HG02943 (cell line): Measurements from ENCODE around the gene LYPD5.
"Not testable (repeated sequence)": the region's sequence is repeated elsewhere in the genome, so short reads cannot be mapped to it uniquely, and the experiment has no call there.

ENCODE experiments used
- ATAC-seq: cut with Tn5 transposase; IDR thresholded peaks from one replicate; pipeline ENCODE4 v1.9.1; 2021; ENCODE audit warnings: mild to moderate bottlenecking, low read depth, moderate library complexity; ENCODE audit not compliant: unreplicated experiment

Gene LYPD5

DNA sequence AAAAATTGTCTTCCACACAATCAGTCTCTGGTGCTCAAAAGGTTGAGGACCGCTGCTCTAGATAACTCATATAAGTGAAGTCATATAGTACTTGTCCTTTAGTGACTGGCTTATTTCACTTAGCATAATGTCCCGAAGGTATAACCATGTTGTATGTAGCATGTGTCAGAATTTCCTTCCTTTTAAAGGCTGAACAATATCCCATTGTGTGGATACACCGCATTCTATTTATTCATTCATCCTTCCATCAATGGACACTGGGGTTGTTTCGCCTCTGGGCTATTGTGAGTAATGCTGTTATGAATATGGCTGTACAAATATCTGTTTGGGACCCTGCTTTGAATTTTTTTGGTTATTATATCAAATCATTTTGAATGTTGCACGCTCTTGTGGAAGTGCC is 4.6 kb upstream of the LYPD5 start:
- no peak for ATAC-seq

DNA sequence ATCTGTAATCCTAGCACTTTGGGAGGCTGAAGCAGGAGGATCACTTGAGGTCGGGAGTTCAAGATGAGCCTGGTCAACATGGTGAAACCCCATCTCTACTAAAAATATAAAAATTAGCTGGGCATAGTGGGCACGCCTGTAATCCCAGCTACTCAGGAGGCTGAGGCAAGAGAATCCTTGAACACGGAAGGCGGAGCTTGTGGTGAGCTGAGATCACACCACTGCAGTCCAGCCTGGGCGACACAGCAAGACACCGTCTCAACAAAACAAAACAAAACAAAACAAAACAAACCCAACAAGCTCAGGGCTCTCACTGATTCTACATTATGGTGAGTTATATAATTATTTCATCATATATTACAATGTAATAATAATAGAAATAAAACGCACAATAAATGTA is 4.2 kb upstream of the LYPD5 start:
- not testable (repeated sequence) for ATAC-seq

DNA sequence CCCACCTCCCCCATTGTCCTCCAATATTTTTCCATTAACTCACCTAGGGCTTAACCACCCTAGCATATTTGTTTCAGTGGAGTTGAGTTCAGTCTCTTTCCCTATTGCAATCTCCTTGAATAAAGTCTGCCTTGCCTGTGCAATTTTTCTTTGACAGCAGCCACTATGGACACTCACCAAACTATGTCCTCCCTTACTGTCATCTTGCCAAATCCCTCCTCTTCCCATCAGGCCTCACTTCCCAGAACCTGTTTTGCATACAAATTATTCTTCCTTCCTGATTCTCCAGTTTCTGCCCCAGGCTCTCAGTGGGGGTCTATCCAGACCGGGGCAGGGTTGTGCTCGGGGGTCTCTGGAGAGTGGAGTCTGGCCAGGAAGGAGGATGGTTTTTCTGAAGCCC is 2.2 kb upstream of the LYPD5 start:
- no peak for ATAC-seq

DNA sequence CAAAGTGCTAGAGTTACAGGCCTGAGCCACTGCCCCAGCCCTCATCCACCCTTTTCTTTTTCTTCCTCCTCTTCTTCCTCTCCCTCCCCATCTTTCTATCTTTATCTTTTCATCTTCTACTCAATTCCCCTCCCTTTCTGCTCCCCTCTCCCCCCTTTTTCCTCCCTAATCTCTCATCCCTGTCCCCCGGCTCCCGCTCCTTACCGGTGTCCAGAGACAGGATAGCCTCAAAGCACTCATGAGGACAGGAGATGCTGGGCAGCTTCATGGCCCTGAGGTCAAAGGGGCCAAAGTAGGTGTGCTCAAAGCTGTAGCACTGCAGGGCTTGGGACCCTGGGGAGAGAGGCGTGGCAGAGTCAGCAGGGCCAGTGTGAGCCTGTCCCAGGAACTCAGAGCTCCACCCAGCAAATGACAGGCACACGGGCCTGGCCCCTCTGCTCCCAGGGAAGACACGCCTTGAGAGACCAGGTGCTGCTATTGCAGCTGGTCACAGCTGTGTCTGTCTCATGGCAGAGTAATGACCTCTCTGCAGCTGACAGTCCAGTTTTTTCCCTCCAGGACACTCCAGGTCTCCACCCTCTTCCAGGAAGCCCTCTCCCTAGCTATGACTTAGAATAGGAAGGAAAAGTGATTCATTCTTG is 2.6 kb downstream of the LYPD5 start:
- no peak for ATAC-seq

DNA sequence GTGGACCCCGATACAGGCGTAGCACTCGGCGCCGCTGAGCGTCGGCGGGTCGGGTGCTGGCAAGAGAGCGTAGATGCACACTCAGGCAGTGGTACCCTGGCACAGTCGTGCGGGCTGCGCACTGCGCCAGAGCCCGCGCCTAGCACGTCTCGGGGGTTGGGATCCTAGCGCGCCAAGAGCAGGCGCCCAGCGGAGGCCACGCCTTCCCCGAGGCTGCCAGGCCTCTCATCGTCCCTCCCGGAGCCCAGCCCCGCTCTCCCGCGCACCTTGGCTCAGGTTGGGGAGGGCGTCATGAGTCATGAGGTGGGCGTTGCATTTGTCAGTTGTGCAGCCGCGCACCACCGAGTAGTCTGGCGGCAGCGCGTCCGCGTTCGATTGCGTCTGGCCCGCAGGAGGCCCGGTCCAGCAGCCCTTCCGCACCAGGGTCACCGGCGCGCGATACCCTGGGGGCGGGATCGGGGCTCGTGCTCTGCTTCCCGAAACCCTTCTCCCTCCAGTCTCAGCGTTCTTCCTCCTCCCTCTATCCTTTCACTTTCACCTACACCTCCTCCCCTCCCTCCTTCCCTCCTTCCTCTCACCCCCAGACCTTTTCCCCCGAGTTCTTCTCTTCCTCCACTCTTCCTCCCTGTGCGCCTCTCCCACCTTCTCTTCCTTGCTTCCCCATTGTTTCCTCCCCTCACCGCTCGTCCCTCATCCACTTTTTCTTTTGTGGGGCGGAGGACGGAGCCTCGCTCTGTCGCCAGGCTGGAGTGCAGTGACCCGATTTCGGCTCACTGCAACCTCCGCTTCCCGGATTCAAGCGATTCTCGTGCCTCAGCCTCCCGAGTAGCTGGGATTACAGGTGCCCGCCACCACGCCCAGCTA is 3.5 kb downstream of the LYPD5 start:
- no peak for ATAC-seq

DNA sequence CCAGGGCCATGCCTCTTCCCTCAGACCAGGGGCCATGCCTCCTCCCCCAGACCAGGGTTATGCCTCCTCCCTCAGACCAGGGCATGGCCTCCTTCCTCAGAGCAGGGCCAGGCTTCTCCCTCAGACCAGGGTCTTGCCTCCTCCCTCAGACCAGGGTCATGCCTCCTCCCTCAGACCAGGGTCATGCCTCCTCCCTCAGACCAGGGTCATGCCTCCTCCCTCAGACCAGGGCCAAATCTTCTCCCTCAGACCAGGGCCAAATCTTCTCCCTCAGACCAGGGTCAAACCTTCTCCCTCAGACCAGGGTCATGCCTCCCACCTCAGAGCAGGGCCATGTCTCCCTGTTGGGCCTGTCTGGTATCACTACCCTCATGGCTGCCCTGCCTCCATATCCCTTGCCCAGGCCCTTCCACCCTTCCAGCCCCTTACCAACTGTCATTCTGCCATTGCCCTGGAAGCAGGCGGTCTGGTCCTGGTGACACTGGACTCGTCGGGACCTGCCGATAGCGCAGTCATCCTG is 4.2 kb downstream of the LYPD5 start:
- no peak for ATAC-seq

DNA sequence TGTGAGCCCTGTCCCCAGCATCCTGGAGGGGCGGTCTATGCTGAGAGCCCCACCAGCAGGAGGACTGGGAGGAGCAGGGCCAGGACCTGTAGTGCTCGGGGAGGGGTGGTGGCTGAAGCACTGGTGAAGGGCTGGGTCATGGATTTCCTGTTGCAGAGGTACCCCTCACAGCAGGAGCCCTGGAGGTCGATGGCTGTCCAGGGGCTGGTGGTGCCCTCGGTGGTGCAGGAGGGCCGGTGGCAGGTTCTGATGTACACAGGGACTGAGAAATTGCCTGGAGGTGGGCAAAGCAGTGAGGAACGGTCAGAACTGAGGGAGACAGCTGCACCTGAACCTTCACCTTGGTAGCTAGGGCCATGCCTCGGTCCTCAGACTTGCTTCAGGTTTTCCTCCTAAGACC is 4.7 kb downstream of the LYPD5 start:
- no peak for ATAC-seq

DNA sequence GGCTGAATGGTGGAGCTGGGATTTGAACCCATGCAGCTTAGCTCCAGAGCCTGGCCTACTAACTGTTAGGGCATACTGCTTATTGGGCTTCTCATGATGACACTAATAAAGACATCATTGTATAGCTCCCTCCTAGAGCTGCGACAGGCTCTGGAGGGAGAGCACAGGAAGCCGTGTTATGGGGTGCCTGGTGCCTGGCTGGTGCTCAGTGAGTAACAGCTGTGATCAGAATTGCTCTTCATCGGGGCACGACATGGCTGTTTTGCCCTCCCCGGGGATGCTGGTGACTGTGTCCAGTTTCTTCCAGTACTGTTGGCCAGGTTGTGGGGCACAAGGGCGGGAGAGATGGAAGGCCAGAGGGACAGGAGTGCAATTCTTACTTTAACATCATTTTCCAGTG is 5.1 kb downstream of the LYPD5 start:
- no peak for ATAC-seq

DNA sequence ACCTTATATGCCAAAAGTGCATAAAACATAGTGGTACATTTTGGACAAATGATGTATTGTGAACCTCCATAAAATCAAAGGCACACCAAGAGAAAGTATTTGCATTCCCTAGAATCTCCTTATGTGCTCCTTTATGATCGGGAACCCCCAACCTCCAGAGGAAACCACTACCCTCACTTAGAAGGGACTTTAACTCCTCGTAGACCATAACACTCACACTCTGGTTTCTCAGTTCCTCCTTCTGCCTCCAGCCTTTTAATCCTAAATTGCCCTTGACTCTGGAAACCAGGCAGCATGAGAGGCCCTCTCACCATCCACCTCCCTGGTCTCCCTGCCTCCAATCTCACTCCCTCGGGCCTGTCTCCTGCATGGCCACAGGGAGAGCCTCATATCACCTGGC is 11.7 kb downstream of the LYPD5 start:
- no peak for ATAC-seq

DNA sequence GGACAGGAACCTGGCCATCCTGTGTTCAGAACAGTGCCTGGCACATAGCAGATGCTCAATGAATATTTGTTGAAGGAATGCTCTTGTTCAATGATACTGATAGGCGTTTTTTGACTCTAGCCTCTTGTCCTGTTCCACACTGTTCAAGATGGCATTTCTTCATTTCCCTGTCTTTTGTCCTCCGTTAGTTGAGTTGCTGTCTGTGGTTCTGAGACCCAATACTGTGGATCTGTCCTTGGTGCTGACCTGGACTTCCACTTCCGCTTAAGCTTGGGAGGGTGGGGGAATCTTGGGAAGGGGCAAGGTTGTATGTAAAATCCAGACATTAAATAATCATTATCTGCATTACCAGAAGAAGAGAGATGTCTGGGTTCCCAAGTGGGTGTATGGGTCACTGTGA is 13.2 kb downstream of the LYPD5 start:
- ATAC-seq, result no peak

DNA sequence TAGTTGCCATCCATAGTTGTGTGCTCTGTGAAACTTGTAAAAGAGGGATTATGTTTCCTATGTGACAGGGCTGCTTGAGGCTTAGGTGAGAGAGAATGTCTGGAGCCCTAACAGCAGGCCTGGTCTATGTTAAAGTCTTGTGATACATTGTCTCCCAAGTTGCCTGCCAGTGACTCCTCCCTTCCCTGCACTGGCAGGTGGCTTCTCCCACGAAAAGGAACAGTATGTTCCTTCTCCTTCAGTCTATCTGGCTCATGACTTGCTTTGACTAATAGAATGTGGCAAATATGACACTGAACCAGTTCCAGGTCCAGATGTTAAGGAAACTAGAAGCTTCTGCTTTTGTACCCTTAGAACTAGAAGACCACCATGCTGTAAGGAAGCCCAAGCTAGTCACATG is 15.6 kb downstream of the LYPD5 start:
- no peak for ATAC-seq

DNA sequence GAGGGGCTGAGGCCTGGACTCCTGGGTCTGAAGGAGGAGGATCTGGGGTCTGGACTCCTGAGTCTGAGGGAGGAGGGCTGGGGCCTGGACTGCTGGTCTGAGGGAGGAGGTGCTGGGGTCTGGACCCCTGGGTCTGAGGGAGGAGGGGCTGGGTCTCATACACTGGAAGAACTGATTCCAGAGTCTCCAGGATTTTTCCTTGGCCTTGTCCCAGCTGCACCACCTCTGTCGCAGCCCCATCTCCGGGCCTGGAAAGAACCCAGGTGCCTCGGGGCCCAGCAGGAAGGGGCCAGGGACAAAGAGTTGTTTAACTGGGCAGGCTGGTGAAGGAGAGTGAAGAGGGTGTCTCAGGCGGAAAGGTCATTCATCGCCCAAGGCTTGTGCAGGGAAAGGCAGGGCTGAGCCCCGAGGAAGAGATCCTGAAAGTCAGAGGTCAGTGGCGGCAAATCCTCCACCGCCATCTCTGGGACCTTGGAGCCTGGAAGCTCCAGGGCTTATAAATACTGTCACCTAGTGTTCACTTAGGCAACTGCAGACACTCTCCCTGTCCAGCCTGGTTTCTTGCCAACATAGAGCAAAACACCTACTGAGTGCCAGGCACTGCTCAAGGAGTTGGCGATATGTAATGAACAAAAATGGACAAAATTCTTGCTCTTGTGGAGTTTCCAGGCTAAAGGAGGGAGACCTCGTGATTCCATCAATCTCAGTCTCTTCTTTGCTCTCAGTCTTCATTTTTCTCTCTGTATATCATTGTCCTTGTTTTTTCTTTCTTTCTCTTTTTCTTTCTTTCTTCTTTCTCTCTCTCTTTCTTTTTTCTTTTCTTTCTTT is 17.1 kb downstream of the LYPD5 start:
- no peak for ATAC-seq

DNA sequence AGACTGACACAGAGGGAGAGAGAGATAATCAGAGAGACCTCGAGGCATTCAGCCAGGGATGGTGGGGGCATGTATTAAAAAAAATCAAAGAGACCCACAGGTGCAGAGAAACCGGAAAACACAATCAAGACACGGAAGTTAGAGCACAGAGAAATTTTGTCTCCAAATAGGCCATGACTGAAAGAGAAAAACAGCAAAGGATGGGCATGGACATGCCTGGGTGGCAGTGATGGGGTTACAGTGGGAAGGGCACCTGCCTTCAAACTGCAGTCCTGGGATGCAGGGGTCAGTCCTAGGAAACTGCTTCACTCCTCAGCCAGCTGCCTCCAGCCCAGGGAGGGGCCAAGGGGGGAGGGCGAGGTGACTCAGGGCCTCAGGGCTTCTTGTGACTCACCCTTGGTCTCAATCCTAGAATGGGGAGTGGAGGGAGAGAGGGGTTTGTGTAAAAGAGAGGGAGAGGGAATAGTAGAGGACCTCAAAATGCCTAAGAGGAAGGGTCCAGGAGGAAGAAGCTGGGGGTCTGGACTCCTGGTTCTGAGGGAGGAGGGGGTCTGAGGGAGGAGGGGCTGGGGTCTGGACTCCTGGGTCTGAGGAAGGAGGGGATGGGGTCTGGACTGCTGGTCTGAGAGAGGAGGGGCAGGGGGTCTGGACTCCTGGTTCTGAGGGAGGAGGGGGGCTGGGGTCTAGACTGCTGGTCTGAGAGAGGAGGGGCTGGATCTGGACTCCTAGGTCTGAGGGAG is 17.8 kb downstream of the LYPD5 start:
- no peak for ATAC-seq

DNA sequence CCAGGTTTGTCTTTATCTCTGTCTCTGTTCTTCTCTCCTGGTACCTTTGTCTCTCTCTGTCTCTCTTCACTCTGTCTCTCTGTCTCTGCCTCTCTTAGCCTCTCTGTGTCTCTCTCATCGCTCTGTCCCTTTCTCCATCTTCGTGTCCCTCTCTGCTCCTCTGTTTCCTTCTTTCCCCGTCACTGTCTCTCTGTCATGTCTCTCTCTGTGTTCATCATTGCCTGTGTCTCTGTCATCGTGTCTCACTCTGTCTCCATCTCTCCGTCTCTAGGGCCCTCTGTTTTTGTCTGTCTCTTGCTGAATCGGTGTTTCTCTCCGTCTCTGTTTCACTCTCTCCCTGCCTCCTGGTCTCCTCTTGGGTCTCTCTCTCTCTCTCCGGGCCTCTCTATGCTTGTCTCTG is 18.6 kb downstream of the LYPD5 start:
- ATAC-seq, result no peak

DNA sequence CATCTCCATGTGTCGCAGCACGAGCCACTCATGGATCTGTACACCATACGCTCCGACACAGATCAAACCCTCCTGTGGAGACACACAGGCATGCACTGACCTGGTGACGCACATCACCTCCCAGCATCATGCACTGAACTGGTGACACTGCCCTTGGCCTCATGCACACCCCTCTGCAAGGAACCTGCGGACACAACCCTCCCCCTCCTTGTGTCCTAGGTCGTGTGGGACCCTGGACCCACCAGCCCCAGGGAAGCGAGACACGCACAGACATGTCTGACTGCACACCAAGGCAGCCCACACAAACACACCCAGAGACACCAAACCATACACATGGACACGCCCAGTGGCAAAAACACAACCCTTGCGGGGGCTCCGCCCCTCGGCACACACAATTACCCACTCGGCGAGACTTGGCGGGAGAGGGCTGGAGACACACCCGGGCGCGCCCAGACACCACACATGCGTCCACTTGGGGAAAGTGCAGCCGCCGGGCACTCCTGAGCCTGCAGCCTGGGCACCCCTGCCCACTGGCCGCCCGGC is 19.5 kb downstream of the LYPD5 start:
- no peak for ATAC-seq

DNA sequence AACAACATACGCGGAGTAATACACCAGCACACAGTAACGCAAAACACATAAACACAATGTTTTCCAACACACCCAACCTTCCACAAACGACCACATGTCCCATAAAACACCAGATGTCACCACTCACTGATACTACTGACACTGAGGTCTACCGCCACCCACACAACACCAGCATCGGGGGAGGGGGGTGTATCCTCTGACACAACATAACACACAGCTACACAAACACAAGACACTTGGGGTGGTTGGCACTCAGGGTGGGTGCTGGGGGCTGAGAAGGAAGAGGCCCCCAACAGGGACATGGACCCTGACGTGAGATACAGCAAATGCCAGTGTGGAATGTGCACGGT is 20.0 kb downstream of the LYPD5 start:
- ATAC-seq, result no peak

DNA sequence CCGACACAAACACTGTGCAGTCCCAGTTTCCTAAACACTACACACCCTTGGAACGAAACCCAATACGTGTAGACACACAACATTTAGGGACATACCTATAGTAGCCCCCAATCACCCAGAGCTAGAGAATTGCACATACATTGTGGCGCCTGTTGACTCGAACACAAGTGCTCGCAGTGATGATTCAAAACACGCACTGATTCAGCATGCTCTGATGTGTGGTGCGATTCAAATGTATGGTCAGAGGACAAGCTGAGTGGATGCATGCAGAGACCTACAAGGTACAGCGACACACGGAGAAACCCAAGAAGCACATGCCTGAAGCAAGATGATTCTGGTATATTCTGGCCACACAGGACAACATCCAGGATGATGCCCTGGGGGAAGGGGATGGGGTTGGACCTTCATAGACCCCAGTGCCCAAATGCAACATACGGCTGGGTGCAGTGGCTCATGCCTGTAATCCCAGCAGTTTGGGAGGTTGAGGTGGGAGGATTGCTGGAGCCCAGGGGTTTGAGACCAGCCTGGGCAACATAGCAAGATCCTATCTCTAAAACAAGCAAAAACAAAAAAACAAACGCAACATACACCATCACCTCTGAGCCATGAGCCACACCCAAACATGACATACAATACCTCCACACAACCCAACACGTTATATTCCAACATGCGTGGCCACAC is 20.5 kb downstream of the LYPD5 start:
- no peak for ATAC-seq

DNA sequence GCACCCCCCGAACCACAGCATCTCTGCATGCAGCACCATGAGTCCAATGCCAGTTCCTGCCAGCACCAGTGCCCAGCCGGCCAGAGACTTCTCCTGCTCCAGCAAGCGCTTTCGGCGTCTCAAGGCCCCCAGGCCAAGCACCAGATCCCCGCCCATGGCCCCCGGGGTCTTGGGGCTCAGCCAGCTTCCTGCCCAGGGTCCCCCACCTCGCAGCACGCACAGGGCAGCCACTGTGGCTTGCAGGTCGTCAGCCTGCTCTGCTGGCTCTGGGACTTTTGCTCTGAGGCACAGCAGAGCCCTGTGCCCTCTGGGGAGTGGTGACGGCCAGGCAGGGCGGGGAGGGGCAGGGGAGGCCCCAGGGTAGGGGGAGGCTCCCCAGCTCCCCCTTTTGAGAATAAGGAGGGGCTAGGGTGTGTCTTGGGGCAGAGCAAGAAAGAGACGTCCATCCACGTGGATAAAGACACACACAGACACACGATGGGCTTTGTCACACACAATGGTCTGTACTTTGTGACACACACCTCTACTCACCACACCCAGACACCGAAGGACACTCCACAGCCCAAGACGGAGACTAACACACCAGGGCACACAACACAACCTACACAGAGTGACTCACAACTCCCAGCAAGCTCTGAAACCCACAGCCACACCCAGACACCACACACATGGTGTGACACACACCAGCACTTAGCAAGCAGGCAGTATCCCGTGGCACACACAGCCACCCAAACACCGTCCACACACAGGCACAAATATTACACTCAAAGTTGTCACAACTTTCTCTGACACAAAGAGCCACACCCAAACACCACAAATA is 21.3 kb downstream of the LYPD5 start, which contains the start of gene KCNN4:
Gene KCNN4 (minus strand): TSS at position 268 of the 820 bp plus-strand sequence. CDS start 112 bp downstream, at position 156.
- ATAC-seq, result no peak

DNA sequence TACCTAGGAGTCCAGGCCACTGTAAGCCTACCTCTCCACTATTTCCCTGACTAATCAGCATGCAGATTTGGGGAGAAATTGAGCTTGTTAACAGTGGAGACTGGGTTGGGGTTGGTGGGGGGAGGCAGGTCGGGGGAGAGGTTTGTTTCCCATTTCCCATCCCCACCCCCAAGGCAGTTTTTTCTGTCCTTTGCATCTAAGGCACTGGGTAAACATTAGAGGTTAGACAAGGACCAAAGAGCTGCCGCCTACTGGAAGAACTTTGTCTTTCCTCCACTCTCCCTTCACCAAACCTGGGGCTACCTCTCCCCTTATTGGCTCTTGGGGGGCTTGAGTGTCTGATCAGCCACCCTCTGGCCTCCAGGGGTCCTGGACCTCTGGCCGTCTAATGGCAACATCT is 22.4 kb downstream of the LYPD5 start:
- no peak for ATAC-seq
